Ascending aorta (tissue), 2 donors: ENCODE measurements around the gene VDR. TPM values are rescaled to one million over a fixed set of nuclear protein-coding genes. Genes with fewer than 3 reads are reported as not detected.

ENCODE experiments used
- DNase-seq, 2 donors: peaks; one replicate each; pipeline ENCODE4 v3.0.0-alpha.2; 2019; ENCODE audit warnings: low spot score in 2 of 2
- H3K27ac ChIP-seq, 2 donors: fragments of 200-600 bp; sonication (generic); one replicate each; pipeline ENCODE4 v1.5.1; 2016 to 2017; ENCODE audit warnings: mild to moderate bottlenecking in 1 of 2
- H3K27me3 ChIP-seq: fragments of 200-600 bp; sonication (generic); one replicate; pipeline ENCODE4 v1.5.1; 2017
- H3K36me3 ChIP-seq, 2 donors: fragments of 200-600 bp; sonication (generic); one replicate each; pipeline ENCODE4 v1.5.1; 2016
- H3K4me1 ChIP-seq, 2 donors: fragments of 200-600 bp; sonication (generic); one replicate each; pipeline ENCODE4 v1.5.1; 2016 to 2017; ENCODE audit warnings: mild to moderate bottlenecking in 1 of 2
- H3K4me3 ChIP-seq, 2 donors: fragments of 200-600 bp; sonication (generic); one replicate each; pipeline ENCODE4 v1.5.1; 2016 to 2017; ENCODE audit warnings: mild to moderate bottlenecking in 1 of 2
- H3K9me3 ChIP-seq, 2 donors: fragments of 200-600 bp; sonication (generic); one replicate each; pipeline ENCODE4 v1.5.1; 2016
- CTCF ChIP-seq, 3 experiments: fragments of 200-600 bp in 2 of 3; fragments of 450-650 bp in 1 of 3; sonication (generic) in 2 of 3; IDR thresholded peaks; one replicate each; pipeline ENCODE4 v1.5.1; 2016 to 2019; ENCODE audit warnings: antibody characterized with exemption in 3 of 3, mild to moderate bottlenecking in 1 of 3, moderate library complexity in 1 of 3
- intact Hi-C: fragments of 100-400 bp; cut with DNase I; formaldehyde crosslinking; loops from one replicate; pipeline ENCODE4 v1.15.1; 2023
- total RNA-seq: library from RNA; depleted of rRNA; stranded (reverse); fragments of >200 nt; gene quantifications from one replicate; pipeline ENCODE4 v1.1.0, GENCODE V29; 2016

Gene VDR
- total RNA-seq, 1 donor from 2014 or later, result 13.1 TPM

GRCh38 chr12:47899466-47899865 lies 5.3 kb downstream of the VDR start:
- Histone ChIP-seq H3K27me3 (no peaks in the 10 kb centered on the region), H3K36me3 (no peaks in the 10 kb centered on the region), H3K4me3 (no peak overlapping the region), H3K4me1 (peaks cover 0 to 17% of the 10 kb centered on the region in 2 donors), H3K9me3 (no peaks in the 10 kb centered on the region), H3K27ac (no peak overlapping the region)
- intact Hi-C loops, result no loop called here
- no peak for TF ChIP-seq CTCF (IDR thresholded peaks at IDR 0.05)
- DNase-seq, result no peak

- intact Hi-C loops, result no loop called here
- DNase-seq, result no peak
- H3K9me3 ChIP-seq, result no peaks in the 10 kb centered on the region
- no peaks in the 10 kb centered on the region for H3K36me3 ChIP-seq
- H3K4me1 ChIP-seq, result no peaks in the 10 kb centered on the region
- H3K4me3 ChIP-seq, result no peak overlapping the region
- TF ChIP-seq CTCF (IDR thresholded peaks at IDR 0.05), result no peak
- no peaks in the 10 kb centered on the region for H3K27me3 ChIP-seq
- H3K27ac ChIP-seq, result no peak overlapping the region
These were observed 8.2 kb downstream of the VDR start for GRCh38 chr12:47896633-47897032.

- TF ChIP-seq CTCF (IDR thresholded peaks at IDR 0.05), result no peak
- no peak overlapping the region for H3K27ac ChIP-seq
- intact Hi-C loops, result no loop called here
- H3K9me3 ChIP-seq, result no peaks in the 10 kb centered on the region
- H3K4me1 ChIP-seq, result no peaks in the 10 kb centered on the region
- no peak for DNase-seq
- H3K36me3 ChIP-seq, result no peaks in the 10 kb centered on the region
- no peaks in the 10 kb centered on the region for H3K27me3 ChIP-seq
- no peak overlapping the region for H3K4me3 ChIP-seq
These were observed 8.8 kb downstream of the VDR start for GRCh38 chr12:47896022-47896421.

- H3K27ac ChIP-seq, result no peak overlapping the region
- DNase-seq, result no peak
- H3K36me3 ChIP-seq, result no peaks in the 10 kb centered on the region
- TF ChIP-seq CTCF (IDR thresholded peaks at IDR 0.05), result no peak
- no peaks in the 10 kb centered on the region for H3K4me1 ChIP-seq
- intact Hi-C loops, result no loop called here
- H3K4me3 ChIP-seq, result no peak overlapping the region
- H3K27me3 ChIP-seq, result no peaks in the 10 kb centered on the region
- H3K9me3 ChIP-seq, result no peaks in the 10 kb centered on the region
These were observed 10.1 kb downstream of the VDR start for GRCh38 chr12:47894652-47895051.

- Histone ChIP-seq H3K9me3 (no peaks in the 10 kb centered on the region), H3K4me3 (no peak overlapping the region), H3K4me1 (no peaks in the 10 kb centered on the region), H3K36me3 (no peaks in the 10 kb centered on the region), H3K27ac (no peak overlapping the region), H3K27me3 (no peaks in the 10 kb centered on the region)
- no peak for TF ChIP-seq CTCF (IDR thresholded peaks at IDR 0.05)
- DNase-seq, result no peak
- intact Hi-C loops, result no loop called here
These were observed 10.7 kb downstream of the VDR start for GRCh38 chr12:47894068-47894467.

- intact Hi-C loops, result no loop called here
- H3K27ac ChIP-seq, result no peak overlapping the region
- H3K27me3 ChIP-seq, result no peaks in the 10 kb centered on the region
These were observed 12.0 kb downstream of the VDR start for GRCh38 chr12:47892819-47893218.

More at GRCh38 chr12:47892819-47893218, 12.0 kb downstream of the VDR start:
- no peaks in the 10 kb centered on the region for H3K36me3 ChIP-seq
- H3K9me3 ChIP-seq, result no peaks in the 10 kb centered on the region
- no peak overlapping the region for H3K4me3 ChIP-seq
- no peak for TF ChIP-seq CTCF (IDR thresholded peaks at IDR 0.05)
- no peaks in the 10 kb centered on the region for H3K4me1 ChIP-seq
- no peak for DNase-seq
